Esophagus squamous epithelium (tissue), 4 donors: ENCODE results near the gene ECE1.

ENCODE experiments used
- CTCF ChIP-seq, 6 experiments: fragments of 450-650 bp in 4 of 6; fragments of 200-600 bp in 2 of 6; sonication (generic) in 2 of 6; IDR thresholded peaks; one replicate each; pipeline ENCODE4 v1.5.1; 2016 to 2019; ENCODE audit warnings: antibody characterized with exemption in 6 of 6, mild to moderate bottlenecking in 4 of 6, moderate library complexity in 4 of 6
- POLR2A ChIP-seq, 4 donors: fragments of 450-650 bp; IDR thresholded peaks; one replicate each; pipeline ENCODE4 v1.6.1; 2017; ENCODE audit warnings: antibody characterized with exemption in 4 of 4, mild to moderate bottlenecking in 4 of 4, moderate library complexity in 3 of 4

GRCh38 chr1:21236178-21236577 lies 54.1 kb downstream of the ECE1 start:
- TF ChIP-seq CTCF (IDR thresholded peaks at IDR 0.05) = no peak
- TF ChIP-seq POLR2A (IDR thresholded peaks at IDR 0.05) = no peak
